AG09309 (cell line): ENCODE data around the gene GUCY2C.

Experiments used
- DNase-seq: peaks from one replicate; pipeline ENCODE4 v3.0.0-alpha.2; 2010; ENCODE audit warnings: low read depth
- H3K4me3 ChIP-seq: 2 replicates; pipeline ENCODE4 v1.5.1; 2011; ENCODE audit warnings: mild to moderate bottlenecking, low read depth, low read length, moderate library complexity; ENCODE audit not compliant: control insufficient read depth
- TF ChIP-seq, protein P1 (sequence below): IDR thresholded peaks from 2 replicates; pipeline ENCODE4 v1.5.1; 2011; ENCODE audit warnings: mild to moderate bottlenecking, low read depth, low read length, inconsistent platforms; ENCODE audit not compliant: insufficient read depth, control insufficient read depth; ENCODE audit errors: missing control alignments

GUCY2C gene

DNA sequence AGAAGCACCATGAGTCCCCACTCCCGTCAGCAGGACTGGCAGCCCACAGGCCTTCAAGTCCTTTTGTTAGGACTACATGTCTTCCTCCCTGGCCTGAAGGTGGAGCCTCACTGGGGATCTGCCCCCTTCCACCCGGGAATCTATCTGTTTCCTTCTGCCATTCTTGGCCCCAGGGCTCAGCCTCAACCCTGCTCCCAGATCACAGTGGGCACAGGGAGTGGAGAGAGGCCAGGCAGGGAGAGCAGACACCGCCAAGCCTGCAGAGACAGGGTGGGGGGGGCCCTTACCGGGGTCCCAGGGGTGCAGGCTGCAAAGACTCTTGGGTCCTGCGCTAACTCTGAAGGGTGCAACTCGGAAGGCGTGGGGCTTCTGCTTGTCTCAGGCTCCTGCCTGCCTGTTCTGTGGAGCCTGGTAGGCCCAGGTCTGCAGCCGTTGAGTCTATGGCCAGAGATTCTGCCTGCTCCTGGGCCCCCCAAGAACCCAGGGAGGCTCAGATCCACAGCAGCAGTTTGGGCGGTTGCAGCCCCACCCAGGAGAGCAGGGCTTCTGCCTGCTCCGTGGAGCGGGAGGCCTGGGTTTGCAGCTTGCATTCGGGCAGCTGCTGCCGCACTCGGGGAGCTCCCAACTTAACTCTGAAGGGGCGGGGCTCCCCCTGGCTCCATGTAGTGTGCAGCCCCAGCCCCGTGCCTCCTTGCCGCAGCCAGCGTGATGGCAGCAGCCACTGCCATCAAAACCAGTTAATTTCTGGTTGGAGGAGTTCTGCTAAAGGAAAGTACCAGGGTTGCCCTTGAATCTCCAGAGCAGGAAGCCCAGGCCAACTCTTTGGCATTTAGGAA, 107.0 kb downstream of the GUCY2C start:
- no peak overlapping the region for H3K4me3 ChIP-seq
- TF ChIP-seq, protein P1, sequence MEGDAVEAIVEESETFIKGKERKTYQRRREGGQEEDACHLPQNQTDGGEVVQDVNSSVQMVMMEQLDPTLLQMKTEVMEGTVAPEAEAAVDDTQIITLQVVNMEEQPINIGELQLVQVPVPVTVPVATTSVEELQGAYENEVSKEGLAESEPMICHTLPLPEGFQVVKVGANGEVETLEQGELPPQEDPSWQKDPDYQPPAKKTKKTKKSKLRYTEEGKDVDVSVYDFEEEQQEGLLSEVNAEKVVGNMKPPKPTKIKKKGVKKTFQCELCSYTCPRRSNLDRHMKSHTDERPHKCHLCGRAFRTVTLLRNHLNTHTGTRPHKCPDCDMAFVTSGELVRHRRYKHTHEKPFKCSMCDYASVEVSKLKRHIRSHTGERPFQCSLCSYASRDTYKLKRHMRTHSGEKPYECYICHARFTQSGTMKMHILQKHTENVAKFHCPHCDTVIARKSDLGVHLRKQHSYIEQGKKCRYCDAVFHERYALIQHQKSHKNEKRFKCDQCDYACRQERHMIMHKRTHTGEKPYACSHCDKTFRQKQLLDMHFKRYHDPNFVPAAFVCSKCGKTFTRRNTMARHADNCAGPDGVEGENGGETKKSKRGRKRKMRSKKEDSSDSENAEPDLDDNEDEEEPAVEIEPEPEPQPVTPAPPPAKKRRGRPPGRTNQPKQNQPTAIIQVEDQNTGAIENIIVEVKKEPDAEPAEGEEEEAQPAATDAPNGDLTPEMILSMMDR = no peak
- no peak for DNase-seq

DNA sequence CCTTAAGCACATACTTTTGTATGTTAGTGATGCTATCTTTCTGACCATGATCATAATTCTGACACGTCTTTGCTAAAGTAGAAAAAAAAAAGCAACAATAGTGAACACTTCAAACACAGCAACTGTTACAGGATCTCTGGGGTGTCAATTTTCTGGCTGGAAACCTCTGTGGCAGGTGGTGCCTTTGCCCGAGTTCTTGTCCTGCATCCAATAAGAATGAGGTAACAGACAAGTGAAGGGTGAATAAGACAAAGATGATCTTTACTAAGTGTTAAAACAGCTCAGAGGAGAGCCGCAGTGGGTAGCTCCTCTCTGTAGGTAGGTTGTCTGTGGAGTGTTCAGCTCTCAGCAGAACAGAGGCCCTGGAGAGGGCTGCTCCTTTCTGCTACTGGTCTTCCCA, 107.8 kb downstream of the GUCY2C start:
- H3K4me3 ChIP-seq = no peak overlapping the region

DNA sequence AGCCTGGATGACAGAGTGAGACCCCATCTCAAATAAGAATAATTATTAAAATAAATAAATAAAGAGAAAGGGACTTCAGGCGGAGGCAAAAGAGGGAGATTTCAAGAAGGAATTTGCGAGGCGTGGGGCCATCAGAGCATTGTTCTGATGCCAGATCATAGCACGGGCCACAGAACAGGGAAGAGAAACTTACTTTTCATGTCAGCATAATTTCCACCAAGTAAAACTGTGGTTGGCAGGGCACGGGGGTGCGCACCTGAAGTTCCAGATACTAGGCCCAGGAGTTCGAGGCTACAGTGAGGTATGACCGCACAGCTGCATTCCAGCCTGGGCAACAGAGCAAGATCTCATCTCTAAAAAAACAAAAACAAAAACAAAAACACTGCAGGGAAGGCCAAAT, 117.8 kb downstream of the GUCY2C start:
- no peak for DNase-seq
- TF ChIP-seq, protein P1 = no peak
- H3K4me3 ChIP-seq = no peak overlapping the region

More for the DNA sequence above, 107.8 kb downstream of the GUCY2C start:
- TF ChIP-seq, protein P1 = no peak
- DNase-seq = no peak

DNA sequence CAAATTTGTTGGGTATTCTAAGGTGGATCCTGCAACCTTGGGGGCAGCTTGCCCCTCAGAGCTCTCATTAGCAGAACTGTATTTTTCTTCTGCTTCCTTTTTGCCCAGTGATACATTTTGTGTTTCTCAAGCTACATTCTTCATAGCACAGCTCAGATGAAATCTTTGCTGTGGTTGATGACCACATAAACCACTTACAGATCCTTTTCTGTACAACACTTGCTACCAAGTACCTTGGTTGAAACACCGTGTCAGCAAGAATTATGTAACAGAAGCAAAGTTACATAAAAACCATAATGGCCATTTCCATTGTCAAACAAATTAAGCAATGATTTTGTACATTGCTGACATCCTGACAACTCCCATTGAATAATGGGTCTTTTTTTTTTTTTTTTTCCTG, 119.1 kb downstream of the GUCY2C start:
- no peak for DNase-seq
- TF ChIP-seq, protein P1 = no peak
- H3K4me3 ChIP-seq = no peak overlapping the region

DNA sequence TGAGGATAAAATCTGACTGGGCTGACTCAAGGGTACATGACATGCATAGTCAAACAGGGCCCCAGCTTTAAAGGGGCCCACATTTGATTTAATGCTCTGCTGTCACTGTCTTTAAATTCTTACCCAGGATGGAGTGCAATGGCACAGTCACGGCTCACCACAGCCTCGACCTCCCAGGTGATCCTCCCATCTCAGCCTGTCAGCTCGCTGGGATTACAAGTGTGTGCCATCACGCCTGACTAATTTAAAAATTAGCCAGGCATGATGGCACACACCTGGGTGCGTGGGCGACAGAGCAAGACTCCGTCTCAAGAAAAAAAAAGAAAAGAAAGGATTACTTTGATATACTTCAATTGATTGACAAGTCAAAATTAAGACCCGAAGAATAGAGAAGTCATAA, 119.5 kb downstream of the GUCY2C start:
- no peak for DNase-seq
- TF ChIP-seq, protein P1 = no peak
- no peak overlapping the region for H3K4me3 ChIP-seq

DNA sequence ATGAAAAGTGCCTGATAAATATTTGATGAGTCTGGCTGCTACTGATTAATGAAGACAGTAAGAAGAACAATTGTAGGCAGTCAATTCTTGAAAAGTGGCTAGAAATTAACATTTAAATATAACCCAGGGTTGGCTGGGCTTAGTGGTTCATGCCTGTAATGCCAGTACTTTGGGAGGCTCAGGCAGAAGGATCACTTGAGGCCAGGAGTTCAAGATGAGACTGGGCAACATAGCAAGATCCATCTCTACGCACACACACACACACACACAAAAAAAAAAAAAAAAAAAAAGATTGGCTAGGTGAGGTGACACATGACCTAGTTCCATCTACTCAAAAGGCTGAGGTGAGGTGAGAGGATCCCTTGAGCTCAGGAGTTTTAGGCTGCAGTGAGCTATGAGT, 120.8 kb downstream of the GUCY2C start:
- no peak for DNase-seq
- TF ChIP-seq, protein P1 = no peak
- no peak overlapping the region for H3K4me3 ChIP-seq
